HEK293 (cell line): Measurements from ENCODE around the gene TMC6.

Source experiments
- CTCF ChIA-PET: fragments of 350-600 bp; formaldehyde crosslinking; extraction: SDS; loops from one replicate; lab custom pipeline; 2021; ENCODE audit warnings: antibody characterized with exemption; lab: Yijun Ruan, JAX
- POLR2A ChIA-PET: fragments of 300-600 bp; formaldehyde crosslinking; extraction: SDS; loops from one replicate; lab custom pipeline; 2020; ENCODE audit warnings: antibody characterized with exemption, inconsistent platforms; lab: Yijun Ruan, JAX
- H3K27ac ChIP-seq: fragments of 200-500 bp; sonication (Bioruptor generic); 2 replicates; pipeline ENCODE4 v1.5.1; 2014; ENCODE audit warnings: low read depth, low read length, control low read depth, inconsistent platforms; ENCODE audit errors: extremely low read depth
- H3K36me3 ChIP-seq, 2 experiments: fragments of 200-500 bp in 1 of 2; sonication (Bioruptor generic) in 1 of 2; 1 replicate in 1 of 2; 2 replicates in 1 of 2; pipeline ENCODE4 v1.5.1; 2014 to 2017; ENCODE audit warnings: inconsistent platforms in 2 of 2, low read length in 2 of 2; ENCODE audit not compliant: control insufficient read depth in 2 of 2, insufficient read depth in 1 of 2
- H3K4me1 ChIP-seq: fragments of 200-500 bp; sonication (Bioruptor generic); 2 replicates; pipeline ENCODE4 v1.5.1; 2014; ENCODE audit warnings: mild to moderate bottlenecking, low read length, inconsistent platforms; ENCODE audit not compliant: control insufficient read depth, insufficient read depth
- H3K4me3 ChIP-seq: 2 replicates; pipeline ENCODE4 v1.5.1; 2011; ENCODE audit warnings: low read depth, mild to moderate bottlenecking, control low read depth, low read length, moderate library complexity
- H3K9me3 ChIP-seq: fragments of 200-500 bp; sonication (Bioruptor generic); 2 replicates; pipeline ENCODE4 v1.5.1; 2014; ENCODE audit warnings: low read depth, low read length, inconsistent platforms; ENCODE audit not compliant: control insufficient read depth, insufficient read depth
- EGR2 ChIP-seq: fragments of 450-650 bp; formaldehyde crosslinking; IDR thresholded peaks from 2 replicates; pipeline ENCODE4 v1.5.1; 2016; ENCODE audit warnings: low read depth, missing biosample characterization, missing genetic modification characterization
- GLI4 ChIP-seq: fragments of 450-650 bp; formaldehyde crosslinking; IDR thresholded peaks from 2 replicates; pipeline ENCODE4 v1.5.1; 2016; ENCODE audit warnings: missing biosample characterization, missing genetic modification characterization
- KLF1 ChIP-seq: fragments of 450-650 bp; formaldehyde crosslinking; IDR thresholded peaks from 2 replicates; pipeline ENCODE4 v1.5.1; 2016; ENCODE audit warnings: missing biosample characterization, missing genetic modification characterization
- KLF8 ChIP-seq: fragments of 450-650 bp; formaldehyde crosslinking; IDR thresholded peaks from 2 replicates; pipeline ENCODE4 v1.5.1; 2016; ENCODE audit warnings: missing biosample characterization, missing genetic modification characterization
- PRDM1 ChIP-seq: fragments of 450-650 bp; formaldehyde crosslinking; IDR thresholded peaks from 2 replicates; pipeline ENCODE4; 2016; ENCODE audit warnings: missing biosample characterization, missing genetic modification characterization
- YY1 ChIP-seq: fragments of 450-650 bp; formaldehyde crosslinking; IDR thresholded peaks from 2 replicates; pipeline ENCODE4 v1.5.1; 2018; ENCODE audit warnings: missing biosample characterization, missing genetic modification characterization
- YY2 ChIP-seq: fragments of 450-650 bp; formaldehyde crosslinking; IDR thresholded peaks from 2 replicates; pipeline ENCODE4 v1.5.1; 2016; ENCODE audit warnings: missing biosample characterization, missing genetic modification characterization
- ZBTB17 ChIP-seq: fragments of 450-650 bp; formaldehyde crosslinking; IDR thresholded peaks from 2 replicates; pipeline ENCODE4 v1.5.1; 2016; ENCODE audit warnings: missing biosample characterization, missing genetic modification characterization
- ZBTB6 ChIP-seq: fragments of 450-650 bp; formaldehyde crosslinking; IDR thresholded peaks from 2 replicates; pipeline ENCODE4 v1.5.1; 2017; ENCODE audit warnings: missing biosample characterization, missing genetic modification characterization
- ZFHX2 ChIP-seq: fragments of 450-650 bp; formaldehyde crosslinking; conservative IDR thresholded peaks from 2 replicates; pipeline ENCODE4 v1.5.1; 2016; ENCODE audit warnings: missing biosample characterization, missing genetic modification characterization
- ZIC2 ChIP-seq: fragments of 450-650 bp; formaldehyde crosslinking; IDR thresholded peaks from 2 replicates; pipeline ENCODE4 v1.5.1; 2016; ENCODE audit warnings: missing biosample characterization, missing genetic modification characterization
- ZNF121 ChIP-seq: fragments of 450-650 bp; formaldehyde crosslinking; IDR thresholded peaks from 2 replicates; pipeline ENCODE4 v1.5.1; 2016; ENCODE audit warnings: missing biosample characterization, missing genetic modification characterization
- ZNF211 ChIP-seq: fragments of 450-650 bp; formaldehyde crosslinking; IDR thresholded peaks from 2 replicates; pipeline ENCODE4 v1.5.1; 2016; ENCODE audit warnings: low read depth, missing biosample characterization, missing genetic modification characterization
- ZNF274 ChIP-seq, 2 experiments: fragments of 200-500 bp in 1 of 2; fragments of 450-650 bp in 1 of 2; sonication (Bioruptor generic) in 1 of 2; formaldehyde crosslinking in 1 of 2; IDR thresholded peaks; 2 replicates each; pipeline versions ENCODE4 v1.5.1 to v1.6.1; 2014 to 2016; ENCODE audit warnings: borderline replicate concordance in 1 of 2, inconsistent platforms in 1 of 2, low read length in 1 of 2, missing biosample characterization in 1 of 2, missing genetic modification characterization in 1 of 2
- ZNF335 ChIP-seq: fragments of 450-650 bp; formaldehyde crosslinking; conservative IDR thresholded peaks from 2 replicates; pipeline ENCODE4 v1.5.1; 2016; ENCODE audit warnings: missing biosample characterization, missing genetic modification characterization
- ZNF366 ChIP-seq: fragments of 450-650 bp; formaldehyde crosslinking; conservative IDR thresholded peaks from 2 replicates; pipeline ENCODE4 v1.5.1; 2016; ENCODE audit warnings: missing biosample characterization, missing genetic modification characterization
- ZNF398 ChIP-seq: fragments of 450-650 bp; formaldehyde crosslinking; IDR thresholded peaks from 2 replicates; pipeline ENCODE4 v1.5.1; 2017; ENCODE audit warnings: missing biosample characterization, missing genetic modification characterization
- ZNF585B ChIP-seq: fragments of 450-650 bp; formaldehyde crosslinking; IDR thresholded peaks from 2 replicates; pipeline ENCODE4 v1.5.1; 2016; ENCODE audit warnings: missing biosample characterization, missing genetic modification characterization
- ZNF707 ChIP-seq: fragments of 450-650 bp; formaldehyde crosslinking; IDR thresholded peaks from 2 replicates; pipeline ENCODE4 v1.5.1; 2016; ENCODE audit warnings: missing biosample characterization, missing genetic modification characterization
- ZNF777 ChIP-seq: fragments of 450-650 bp; formaldehyde crosslinking; IDR thresholded peaks from 2 replicates; pipeline ENCODE4 v1.5.1; 2017; ENCODE audit warnings: missing biosample characterization, missing genetic modification characterization, borderline replicate concordance
- ZSCAN5A ChIP-seq: fragments of 450-650 bp; formaldehyde crosslinking; IDR thresholded peaks from 2 replicates; pipeline ENCODE4 v1.5.1; 2016; ENCODE audit warnings: missing biosample characterization, missing genetic modification characterization

TMC6 gene

GRCh38 chr17:78124836-78125137 is 3.8 kb downstream of the TMC6 start:
- Histone ChIP-seq H3K9me3 (no peaks in the 10 kb centered on the region), H3K36me3 (peaks cover 7 to 21% of the 10 kb centered on the region in 2 experiments; a peak in 2 of 3 replicates), H3K4me1 (peaks cover 6% of the 10 kb centered on the region; the same call in 1 of the 2 replicates), H3K27ac (no peak overlapping the region), H3K4me3 (no peak overlapping the region)
- no peak for TF ChIP-seq ZNF335 (tag by site-specific recombination)
- POLR2A ChIA-PET, result interaction anchor here (1.5 kb wide), 1 partner anchor 62 kb away, joined by 3 read pairs; the partner anchor contains the start of genes AFMID and TK1
- CTCF ChIA-PET, result interaction anchor here (1.4 to 2.2 kb wide), 2 partner anchors 8 to 12 kb away, joined by 3 to 8 read pairs; no protein-coding TSS in a partner anchor

- TF ChIP-seq ZIC2 (peak; percentile 73; the same call in 1 of the 2 replicates), ZBTB6 (tag by site-specific recombination) (no peak)
- ChIA-PET CTCF (interaction anchor here (0.6 to 3.3 kb wide), 5 partner anchors 8 to 1016 kb away, joined by 3 to 10 read pairs (median 4); no protein-coding TSS in a partner anchor), POLR2A (interaction anchor here (1.5 kb wide), 1 partner anchor 62 kb away, joined by 3 read pairs; the partner anchor contains the start of genes AFMID and TK1)
- H3K4me3 ChIP-seq, result no peak overlapping the region
- H3K27ac ChIP-seq, result no peak overlapping the region
- H3K36me3 ChIP-seq, result peaks cover 7 to 21% of the 10 kb centered on the region in 2 experiments; a peak in 2 of 3 replicates
- peaks cover 6% of the 10 kb centered on the region; the same call in 1 of the 2 replicates for H3K4me1 ChIP-seq
- H3K9me3 ChIP-seq, result no peaks in the 10 kb centered on the region
Observed at GRCh38 chr17:78124081-78124835, 4.3 kb downstream of the TMC6 start.

- Histone ChIP-seq H3K27ac (no peak overlapping the region), H3K36me3 (peaks cover 7 to 21% of the 10 kb centered on the region in 2 experiments; a peak in 2 of 3 replicates)
- CTCF ChIA-PET, result interaction anchor here (0.6 to 3.3 kb wide), 4 partner anchors 11 to 1017 kb away, joined by 3 to 10 read pairs (median 4); no protein-coding TSS in a partner anchor
- TF ChIP-seq KLF8 (tag by site-specific recombination), result 0 out of 2 replicates have a peak, but pooled peaks have one; percentile 23
- TF ChIP-seq ZNF211, result no peak
- TF ChIP-seq PRDM1 (tag by site-specific recombination), result no peak
- TF ChIP-seq EGR2 (tag by site-specific recombination), result peak; percentile 100
- TF ChIP-seq YY2 (tag by site-specific recombination), result no peak
- peak; percentile 99 for TF ChIP-seq ZNF366 (tag by site-specific recombination)
- TF ChIP-seq KLF1 (tag by site-specific recombination), result peak; percentile 83
- TF ChIP-seq ZSCAN5A (tag by site-specific recombination), result no peak
- TF ChIP-seq ZNF777 (tag by site-specific recombination), result no peak
- 0 out of 2 replicates have a peak, but pooled peaks have one; percentile 33 for TF ChIP-seq ZBTB17
- no peak for TF ChIP-seq ZNF398 (tag by site-specific recombination)
- TF ChIP-seq ZFHX2 (tag by site-specific recombination), result peak; percentile 100
- no peak for TF ChIP-seq GLI4 (tag by site-specific recombination)
- no peak for TF ChIP-seq ZNF121 (tag by site-specific recombination)
- TF ChIP-seq YY1 (tag by site-specific recombination), result no peak
- TF ChIP-seq ZNF274 (IDR thresholded peaks at IDR 0.05; ENCODE audit: low read length), result no peak
- no peak for TF ChIP-seq ZNF274 (tag by site-specific recombination; IDR thresholded peaks at IDR 0.05; ENCODE audit: borderline replicate concordance)
- no peak for TF ChIP-seq ZNF707 (tag by site-specific recombination)
- TF ChIP-seq ZNF585B, result no peak
- TF ChIP-seq, all 188 proteins: peak for 6
- H3K4me1 ChIP-seq, result peaks cover 6% of the 10 kb centered on the region; the same call in 1 of the 2 replicates
- POLR2A ChIA-PET, result no interaction called here
- H3K9me3 ChIP-seq, result no peaks in the 10 kb centered on the region
- no peak overlapping the region for H3K4me3 ChIP-seq
Observed at GRCh38 chr17:78123258-78123929, 5.2 kb downstream of the TMC6 start.
